Measurements from ENCODE around the gene FLYWCH2. TPM values are rescaled to one million over a fixed set of nuclear protein-coding genes. Genes with fewer than 3 reads are reported as not detected.

FLYWCH2 gene
- total RNA-seq, 4 donors from 2014 or later, result 19.5 to 54.5 (median 30.2) TPM

GRCh38 chr16:2879854-2880508 lies 3.0 kb upstream of the FLYWCH2 start:
- ATAC-seq (no peak), DNase-seq (no peak)
- intact Hi-C loops (cut with DNase I; ENCODE audit: low total_unique reads) (loop anchor here (5.0 to 10.0 kb wide), 2 partner anchors 37 to 265 kb away; no protein-coding TSS in a partner anchor), in situ Hi-C loops (cut with MboI; ENCODE audit: low sequenced_read_pairs in 4 of 4) (loop anchor here in 2 of 4 donors (5.0 to 10.0 kb wide), 2 partner anchors 32 to 45 kb away; partner anchors contain the start of gene FLYWCH1 (in 1 of the 2))
- Histone ChIP-seq H3K4me3 (no peak overlapping the region), H3K36me3 (no peaks in the 10 kb centered on the region), H3K9me3 (no peaks in the 10 kb centered on the region), H3K27ac (no peak overlapping the region), H3K27me3 (no peaks in the 10 kb centered on the region), H3K4me1 (peaks cover 6% of the 10 kb centered on the region in 2 donors)
- TF ChIP-seq POLR2A (IDR thresholded peaks at IDR 0.05) (no peak), CTCF (IDR thresholded peaks at IDR 0.05 in 4 of 5, conservative IDR thresholded peaks at IDR 0.05 in 1 of 5) (no peak)

- in situ Hi-C loops (cut with MboI; ENCODE audit: low sequenced_read_pairs in 4 of 4), result no loop called here
- Histone ChIP-seq H3K27ac (peak overlapping the region; percentile 91 to 98 (median 92)), H3K4me1 (peaks cover 6% of the 10 kb centered on the region in 2 donors), H3K9me3 (no peaks in the 10 kb centered on the region), H3K27me3 (no peaks in the 10 kb centered on the region), H3K4me3 (peak overlapping the region; percentile 74 to 94 (median 84)), H3K36me3 (no peaks in the 10 kb centered on the region)
- ATAC-seq (peak; percentile 21 to 31), DNase-seq (peak in 1 of 2 donors; percentile 35)
- intact Hi-C loops (cut with DNase I; ENCODE audit: low total_unique reads), result loop anchor here (1.0 to 10.0 kb wide), 4 partner anchors 14 to 263 kb away; no protein-coding TSS in a partner anchor
- TF ChIP-seq POLR2A (IDR thresholded peaks at IDR 0.05), result no peak
- TF ChIP-seq CTCF (IDR thresholded peaks at IDR 0.05 in 4 of 5, conservative IDR thresholded peaks at IDR 0.05 in 1 of 5), result no peak
Measured at GRCh38 chr16:2881783-2882649, 999 bp upstream of the FLYWCH2 start.

- Histone ChIP-seq H3K27me3 (no peaks in the 10 kb centered on the region), H3K9me3 (no peaks in the 10 kb centered on the region), H3K27ac (peak overlapping the region; percentile 91 to 98 (median 92)), H3K4me3 (peak overlapping the region; percentile 74 to 94 (median 84)), H3K4me1 (peaks cover 6% of the 10 kb centered on the region in 2 donors), H3K36me3 (no peaks in the 10 kb centered on the region)
- peak in 1 of 2 donors; percentile 6 for ATAC-seq
- in situ Hi-C loops (cut with MboI; ENCODE audit: low sequenced_read_pairs in 4 of 4), result no loop called here
- peak in 1 of 5 experiments; percentile 5 for TF ChIP-seq CTCF (IDR thresholded peaks at IDR 0.05 in 4 of 5, conservative IDR thresholded peaks at IDR 0.05 in 1 of 5)
- TF ChIP-seq POLR2A (IDR thresholded peaks at IDR 0.05), result no peak
- peak in 1 of 2 donors; percentile 23 for DNase-seq
- intact Hi-C loops (cut with DNase I; ENCODE audit: low total_unique reads), result loop anchor here (1.0 to 10.0 kb wide), 3 partner anchors 34 to 261 kb away; partner anchors contain the start of gene KCTD5
Measured at GRCh38 chr16:2883458-2883908, 468 bp downstream of the FLYWCH2 start.

GRCh38 chr16:2884041-2884451 lies 1.0 kb downstream of the FLYWCH2 start:
- Histone ChIP-seq H3K27ac (peak overlapping the region; percentile 91 to 98 (median 92)), H3K4me3 (peak overlapping the region; percentile 74 to 94 (median 84)), H3K27me3 (no peaks in the 10 kb centered on the region), H3K4me1 (peaks cover 6% of the 10 kb centered on the region in 2 donors), H3K36me3 (no peaks in the 10 kb centered on the region), H3K9me3 (no peaks in the 10 kb centered on the region)
- in situ Hi-C loops (cut with MboI; ENCODE audit: low sequenced_read_pairs in 4 of 4) (no loop called here), intact Hi-C loops (cut with DNase I; ENCODE audit: low total_unique reads) (loop anchor here (5.0 to 10.0 kb wide), 2 partner anchors 33 to 261 kb away; no protein-coding TSS in a partner anchor)
- TF ChIP-seq POLR2A (IDR thresholded peaks at IDR 0.05) (no peak), CTCF (IDR thresholded peaks at IDR 0.05 in 4 of 5, conservative IDR thresholded peaks at IDR 0.05 in 1 of 5) (no peak)
- DNase-seq (no peak), ATAC-seq (no peak)
